ENCODE data around the gene DHX34. TPM values are rescaled to one million over a fixed set of nuclear protein-coding genes. Genes with fewer than 3 reads are reported as not detected.

Gene DHX34
- total RNA-seq, 1 donor, result 13.4 TPM

DNA sequence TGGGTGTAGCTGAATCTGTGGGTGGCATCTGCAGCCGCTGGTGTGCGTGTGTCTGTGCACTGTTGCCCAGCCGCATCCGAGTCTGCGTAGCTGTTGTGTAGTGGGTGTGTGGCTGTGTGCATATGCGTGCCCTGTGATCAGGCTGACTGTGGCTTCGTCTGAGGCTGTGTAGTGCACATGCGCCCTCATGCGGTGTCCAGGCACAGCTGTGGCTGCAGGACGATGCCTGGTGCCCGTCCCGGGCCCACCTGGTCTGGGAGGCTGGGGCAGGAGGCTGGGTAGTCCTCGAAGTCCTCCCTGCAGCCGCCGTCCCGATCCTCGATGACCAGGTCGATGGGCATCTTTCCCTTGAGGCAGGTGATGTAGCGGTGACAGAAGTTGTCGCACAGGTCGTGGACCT lies 65.4 kb downstream of the DHX34 start:
- H3K4me3 ChIP-seq (ENCODE audit: low read depth, low read length), result no peak overlapping the region
- TF ChIP-seq, protein P1, sequence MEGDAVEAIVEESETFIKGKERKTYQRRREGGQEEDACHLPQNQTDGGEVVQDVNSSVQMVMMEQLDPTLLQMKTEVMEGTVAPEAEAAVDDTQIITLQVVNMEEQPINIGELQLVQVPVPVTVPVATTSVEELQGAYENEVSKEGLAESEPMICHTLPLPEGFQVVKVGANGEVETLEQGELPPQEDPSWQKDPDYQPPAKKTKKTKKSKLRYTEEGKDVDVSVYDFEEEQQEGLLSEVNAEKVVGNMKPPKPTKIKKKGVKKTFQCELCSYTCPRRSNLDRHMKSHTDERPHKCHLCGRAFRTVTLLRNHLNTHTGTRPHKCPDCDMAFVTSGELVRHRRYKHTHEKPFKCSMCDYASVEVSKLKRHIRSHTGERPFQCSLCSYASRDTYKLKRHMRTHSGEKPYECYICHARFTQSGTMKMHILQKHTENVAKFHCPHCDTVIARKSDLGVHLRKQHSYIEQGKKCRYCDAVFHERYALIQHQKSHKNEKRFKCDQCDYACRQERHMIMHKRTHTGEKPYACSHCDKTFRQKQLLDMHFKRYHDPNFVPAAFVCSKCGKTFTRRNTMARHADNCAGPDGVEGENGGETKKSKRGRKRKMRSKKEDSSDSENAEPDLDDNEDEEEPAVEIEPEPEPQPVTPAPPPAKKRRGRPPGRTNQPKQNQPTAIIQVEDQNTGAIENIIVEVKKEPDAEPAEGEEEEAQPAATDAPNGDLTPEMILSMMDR (IDR thresholded peaks at IDR 0.05; ENCODE audit: insufficient read depth, low read depth, low read length), result peak; percentile 5
- DNase-seq (ENCODE audit: low read depth), result no peak

DNA sequence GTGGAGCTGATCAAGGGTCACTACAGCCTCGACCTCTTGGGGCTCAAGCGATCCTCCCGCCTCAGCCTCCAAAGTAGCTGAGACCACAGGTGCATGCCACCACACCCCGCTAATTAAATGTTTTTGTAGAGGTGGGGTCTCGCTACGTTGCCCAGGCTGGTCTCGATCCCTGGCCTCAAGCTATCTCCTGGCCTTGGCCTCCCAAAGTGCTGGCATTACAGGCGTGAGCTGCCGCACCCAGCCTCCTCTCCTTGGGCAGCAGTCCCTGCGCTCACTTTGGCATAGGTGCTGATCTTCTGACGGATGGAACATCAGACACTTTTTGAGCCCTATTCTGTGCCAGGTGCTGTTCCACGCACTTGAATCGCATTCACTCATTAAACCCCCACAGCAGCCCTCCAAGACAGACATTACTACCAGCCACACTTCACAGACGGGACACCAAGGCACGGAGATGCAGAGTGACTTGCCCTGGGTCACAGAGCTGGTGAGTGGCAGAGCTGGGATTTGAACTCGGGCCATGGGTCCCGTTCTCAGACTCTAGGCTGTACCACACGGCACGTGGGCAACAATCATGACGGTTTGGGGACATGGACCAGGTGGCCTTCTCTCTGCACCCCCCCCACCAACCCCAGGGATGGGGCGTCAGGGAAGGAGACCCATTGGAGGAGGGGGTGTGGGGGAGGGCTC lies 67.0 kb downstream of the DHX34 start:
- TF ChIP-seq, protein P1 (IDR thresholded peaks at IDR 0.05; ENCODE audit: insufficient read depth, low read depth, low read length), result no peak
- H3K4me3 ChIP-seq (ENCODE audit: low read depth, low read length), result no peak overlapping the region
- DNase-seq (ENCODE audit: low read depth), result no peak

DNA sequence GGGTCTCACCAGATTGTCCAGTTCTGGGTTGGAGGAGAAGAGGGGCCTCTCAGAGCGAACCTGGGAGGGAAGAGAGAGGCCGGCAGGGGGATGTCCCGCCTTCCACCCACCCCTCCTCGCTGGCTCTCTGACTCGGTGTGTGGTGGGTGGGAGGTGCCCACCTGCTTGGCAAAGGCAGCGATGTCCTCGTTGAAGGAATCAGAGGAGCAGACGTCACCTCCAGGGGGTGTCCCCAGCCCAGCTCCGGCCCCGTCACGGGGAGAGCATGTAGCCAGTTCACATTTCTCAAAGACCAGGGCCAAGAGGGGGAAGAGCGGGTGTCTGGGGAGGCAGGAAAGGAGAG lies 67.5 kb downstream of the DHX34 start:
- TF ChIP-seq, protein P1 (IDR thresholded peaks at IDR 0.05; ENCODE audit: insufficient read depth, low read depth, low read length), result no peak
- DNase-seq (ENCODE audit: low read depth), result no peak
- H3K4me3 ChIP-seq (ENCODE audit: low read depth, low read length), result no peak overlapping the region

DNA sequence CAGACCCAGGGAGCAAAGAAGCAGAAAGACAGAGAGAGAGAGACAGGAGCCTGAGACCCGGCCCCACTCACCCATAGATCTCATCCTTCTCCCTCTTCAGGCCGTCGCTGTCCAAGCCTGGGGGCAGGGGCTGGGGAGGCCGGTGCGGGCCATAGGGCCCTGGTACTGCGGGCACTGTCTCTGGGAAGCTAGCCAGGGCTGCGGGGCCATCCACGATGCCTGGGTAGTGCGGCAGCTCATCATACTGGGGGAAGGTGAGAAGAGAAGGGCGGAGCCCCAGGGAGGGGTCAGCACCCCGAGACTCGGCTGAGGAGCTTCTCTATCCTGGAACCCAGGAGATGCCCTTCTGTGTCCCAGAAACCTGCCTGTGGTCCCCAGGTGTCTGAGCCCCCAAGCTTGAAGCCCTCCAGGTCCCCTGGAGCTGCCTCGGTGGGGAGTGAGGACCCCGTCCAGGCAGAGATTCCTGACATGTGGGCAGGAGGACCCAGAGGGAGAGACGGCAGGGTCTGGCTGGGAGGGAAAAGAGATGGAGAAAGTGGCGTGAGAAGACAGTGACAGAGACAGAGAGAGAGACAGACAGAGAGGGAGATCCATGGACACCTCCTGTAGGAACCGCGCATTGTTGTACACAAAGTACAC lies 68.1 kb downstream of the DHX34 start:
- TF ChIP-seq, protein P1 (IDR thresholded peaks at IDR 0.05; ENCODE audit: insufficient read depth, low read depth, low read length), result no peak
- peak overlapping the region; percentile 82 for H3K4me3 ChIP-seq (ENCODE audit: low read depth, low read length)
- DNase-seq (ENCODE audit: low read depth), result no peak

DNA sequence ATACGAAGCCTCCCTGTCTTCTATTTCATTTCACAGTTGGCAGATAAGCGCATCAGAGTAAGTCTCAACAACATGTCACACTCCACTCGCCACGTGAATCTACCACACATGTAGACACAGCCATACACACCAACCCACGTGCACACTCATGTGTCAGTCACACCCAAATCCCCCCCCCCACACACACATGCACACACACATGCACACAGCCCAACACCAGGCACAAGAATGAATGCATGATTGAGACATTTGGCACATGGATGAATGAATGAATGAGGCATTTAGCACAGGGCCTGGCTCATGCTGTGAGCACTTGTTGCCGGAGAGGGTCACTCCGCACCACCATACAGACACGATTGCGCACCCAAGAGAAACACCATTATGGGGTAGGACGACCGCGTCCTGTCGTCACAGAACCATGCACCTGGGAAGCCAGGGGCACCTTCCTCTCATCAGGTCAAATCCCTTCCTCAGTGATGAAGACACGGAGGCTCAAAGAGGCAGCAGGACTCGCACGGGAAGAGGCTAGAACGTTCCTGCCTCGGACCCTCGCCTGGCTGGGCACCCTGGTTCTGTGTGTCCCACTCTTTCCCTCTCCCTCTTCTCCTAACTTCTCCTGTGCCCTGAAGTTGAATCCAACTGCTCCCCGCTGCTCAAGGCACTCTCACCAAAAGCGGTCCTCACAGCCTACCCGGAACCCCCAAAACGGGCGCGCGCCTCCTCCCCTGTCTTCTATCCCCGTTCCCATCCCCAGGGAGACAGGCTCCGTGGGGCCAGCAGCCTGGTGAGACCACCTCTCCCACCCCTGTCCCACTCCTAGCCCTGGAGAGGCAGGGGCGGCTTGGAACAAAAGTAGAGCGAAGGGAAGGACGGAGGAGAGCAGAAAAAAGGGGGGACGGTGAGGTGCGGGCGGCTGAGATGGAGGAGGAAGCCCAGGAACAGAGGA lies 68.9 kb downstream of the DHX34 start:
- H3K4me3 ChIP-seq (ENCODE audit: low read depth, low read length), result peak overlapping the region; percentile 82
- DNase-seq (ENCODE audit: low read depth), result no peak
- TF ChIP-seq, protein P1 (IDR thresholded peaks at IDR 0.05; ENCODE audit: insufficient read depth, low read depth, low read length), result no peak

DNA sequence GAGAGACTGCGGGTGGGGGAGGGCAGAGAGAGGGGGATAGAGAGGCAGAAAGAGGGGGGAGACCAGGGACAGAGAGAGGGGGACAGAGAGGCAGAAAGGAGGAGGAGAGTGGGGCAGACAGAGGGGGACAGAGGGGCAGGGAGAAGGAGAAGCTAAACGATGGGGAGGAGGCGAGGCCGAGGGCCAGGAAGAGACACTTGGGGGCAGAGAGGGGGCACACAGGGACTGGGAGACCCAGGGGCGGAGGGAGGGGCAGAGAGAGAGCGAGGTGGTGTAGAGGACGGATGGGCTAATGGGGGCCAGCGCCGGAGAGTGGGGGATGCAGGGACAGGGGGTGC lies 69.5 kb downstream of the DHX34 start:
- H3K4me3 ChIP-seq (ENCODE audit: low read depth, low read length), result peak overlapping the region; percentile 82
- TF ChIP-seq, protein P1 (IDR thresholded peaks at IDR 0.05; ENCODE audit: insufficient read depth, low read depth, low read length), result no peak
- no peak for DNase-seq (ENCODE audit: low read depth)

Measured in fibroblast of villous mesenchyme (primary cell).